Measurements from ENCODE around the gene SMYD3.

GRCh38 chr1:246066573-246066972, 440.5 kb downstream of the SMYD3 start:
- TF ChIP-seq CTCF (IDR thresholded peaks at IDR 0.05; ENCODE audit: extremely low read depth in 1 of 2, insufficient read depth in 1 of 2, low read depth in 1 of 2, low read length in 2 of 2) = no peak
- TF ChIP-seq POLR2AphosphoS5 (IDR thresholded peaks at IDR 0.05; ENCODE audit: insufficient read depth, low read depth, low read length) = no peak
- no peak for TF ChIP-seq MAX (IDR thresholded peaks at IDR 0.05; ENCODE audit: insufficient read depth, insufficient read length)
- no peak for TF ChIP-seq POLR2A (IDR thresholded peaks at IDR 0.05; ENCODE audit: low read depth, low read length)
- no peak for TF ChIP-seq EZH2 (IDR thresholded peaks at IDR 0.05; ENCODE audit: borderline replicate concordance, low read depth, low read length, severe bottlenecking)
- TF ChIP-seq GATA2 (IDR thresholded peaks at IDR 0.05; ENCODE audit: insufficient read depth, insufficient read length, low read depth, low read length) = no peak
